GM12874 (cell line): ENCODE results near the gene COL17A1.
A peak's percentile ranks its signal among the peaks of the same experiment; 100 is the strongest.

ENCODE experiments used
- TF ChIP-seq, protein P1 (sequence below): IDR thresholded peaks from 2 replicates; pipeline ENCODE4 v1.5.1; 2011; ENCODE audit warnings: low read depth, mild to moderate bottlenecking, control low read depth, low read length, moderate library complexity; ENCODE audit not compliant: insufficient read depth

COL17A1 gene

DNA sequence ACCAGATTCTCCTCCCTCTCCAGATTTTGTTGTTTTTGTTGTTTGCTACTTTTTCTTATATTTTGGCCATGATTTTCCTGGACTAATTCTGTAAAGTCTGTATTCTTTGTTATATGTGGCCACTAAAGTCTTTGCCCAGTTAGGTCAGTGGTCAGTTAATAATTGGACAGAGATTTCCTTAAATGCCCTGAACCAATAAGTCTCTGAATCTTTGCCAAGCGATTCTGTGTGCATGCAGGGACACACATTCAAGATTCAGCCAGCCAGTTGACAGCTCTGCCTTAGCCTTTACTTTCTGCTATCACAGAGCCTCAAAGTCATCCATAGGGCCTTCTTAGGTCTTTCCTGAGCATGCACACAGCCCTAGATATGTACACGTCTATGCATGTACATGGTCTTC lies 11.0 kb upstream of the COL17A1 start:
- TF ChIP-seq, protein P1, sequence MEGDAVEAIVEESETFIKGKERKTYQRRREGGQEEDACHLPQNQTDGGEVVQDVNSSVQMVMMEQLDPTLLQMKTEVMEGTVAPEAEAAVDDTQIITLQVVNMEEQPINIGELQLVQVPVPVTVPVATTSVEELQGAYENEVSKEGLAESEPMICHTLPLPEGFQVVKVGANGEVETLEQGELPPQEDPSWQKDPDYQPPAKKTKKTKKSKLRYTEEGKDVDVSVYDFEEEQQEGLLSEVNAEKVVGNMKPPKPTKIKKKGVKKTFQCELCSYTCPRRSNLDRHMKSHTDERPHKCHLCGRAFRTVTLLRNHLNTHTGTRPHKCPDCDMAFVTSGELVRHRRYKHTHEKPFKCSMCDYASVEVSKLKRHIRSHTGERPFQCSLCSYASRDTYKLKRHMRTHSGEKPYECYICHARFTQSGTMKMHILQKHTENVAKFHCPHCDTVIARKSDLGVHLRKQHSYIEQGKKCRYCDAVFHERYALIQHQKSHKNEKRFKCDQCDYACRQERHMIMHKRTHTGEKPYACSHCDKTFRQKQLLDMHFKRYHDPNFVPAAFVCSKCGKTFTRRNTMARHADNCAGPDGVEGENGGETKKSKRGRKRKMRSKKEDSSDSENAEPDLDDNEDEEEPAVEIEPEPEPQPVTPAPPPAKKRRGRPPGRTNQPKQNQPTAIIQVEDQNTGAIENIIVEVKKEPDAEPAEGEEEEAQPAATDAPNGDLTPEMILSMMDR = no peak

DNA sequence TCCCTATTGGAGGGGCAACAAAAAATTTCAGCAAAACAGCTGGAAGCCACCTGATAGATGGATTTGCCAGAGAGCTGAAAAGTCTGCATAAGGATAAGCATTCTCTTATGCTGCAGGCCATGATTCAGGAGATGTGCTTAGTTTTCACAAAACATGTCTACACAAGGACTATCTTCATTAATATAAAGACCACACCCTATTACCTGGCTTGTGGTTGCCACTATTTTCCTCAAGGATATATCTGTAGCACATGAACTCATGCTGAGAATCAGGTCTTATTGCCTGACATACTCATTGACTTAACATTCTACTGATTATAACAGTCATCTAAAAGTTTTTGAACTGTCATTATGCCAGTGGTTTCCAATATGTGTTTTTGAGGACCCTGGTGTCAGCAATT lies 7.1 kb upstream of the COL17A1 start:
- TF ChIP-seq, protein P1 = no peak

GRCh38 chr10:104090611-104091010 lies 4.9 kb upstream of the COL17A1 start:
- TF ChIP-seq, protein P1 = no peak

DNA sequence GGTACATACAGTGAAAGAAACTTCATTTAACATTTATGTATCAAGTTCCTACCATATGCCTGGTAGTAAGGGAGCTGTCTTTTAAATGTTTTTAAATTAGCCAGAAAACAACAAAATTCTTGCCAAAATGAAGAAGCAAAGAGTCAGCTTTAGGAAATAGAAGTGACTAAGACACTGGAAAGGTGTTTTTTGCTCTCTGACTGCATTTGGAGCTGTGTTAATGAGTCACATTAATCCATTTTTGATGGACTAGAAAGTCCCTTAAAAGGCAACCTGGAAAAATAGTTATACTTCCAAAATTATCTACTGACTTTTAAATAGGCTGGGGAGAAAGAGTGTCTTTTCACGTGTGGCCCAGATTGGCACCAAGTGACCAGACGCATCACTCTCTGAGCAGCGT lies 3.9 kb upstream of the COL17A1 start:
- TF ChIP-seq, protein P1 = no peak

GRCh38 chr10:104088239-104088638 lies 2.6 kb upstream of the COL17A1 start:
- TF ChIP-seq, protein P1 = no peak

DNA sequence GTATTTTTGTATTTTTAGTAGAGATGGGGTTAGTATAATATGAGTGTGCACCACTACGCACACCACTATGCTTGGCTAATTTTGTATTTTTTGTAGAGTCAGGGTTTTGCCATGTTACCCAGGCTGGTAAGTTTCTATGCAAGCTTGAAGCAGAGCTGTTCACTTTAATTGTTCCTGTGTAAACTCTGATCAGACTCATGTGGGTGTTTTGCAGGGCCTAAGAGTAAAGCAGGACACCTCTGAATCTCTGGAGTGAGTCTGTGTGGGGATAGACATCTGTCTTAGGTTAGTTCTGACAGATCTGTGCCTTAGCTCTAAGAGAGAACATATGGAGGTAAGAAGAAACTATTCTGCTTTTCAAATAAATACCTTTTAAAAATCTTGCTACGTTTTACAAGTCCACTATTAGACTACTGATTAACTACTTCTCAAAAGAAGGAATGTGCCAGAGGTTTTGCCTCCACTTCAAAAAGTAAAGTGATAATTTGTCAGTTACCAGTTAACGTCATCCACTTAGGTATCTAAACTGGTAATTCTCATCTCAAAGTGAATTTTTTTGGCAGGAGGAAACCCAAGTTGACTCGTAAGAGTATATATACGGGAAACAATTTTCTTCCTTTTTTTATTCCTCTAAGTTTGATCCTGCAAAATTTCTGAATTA lies 1.1 kb downstream of the COL17A1 start:
- TF ChIP-seq, protein P1 = no peak

DNA sequence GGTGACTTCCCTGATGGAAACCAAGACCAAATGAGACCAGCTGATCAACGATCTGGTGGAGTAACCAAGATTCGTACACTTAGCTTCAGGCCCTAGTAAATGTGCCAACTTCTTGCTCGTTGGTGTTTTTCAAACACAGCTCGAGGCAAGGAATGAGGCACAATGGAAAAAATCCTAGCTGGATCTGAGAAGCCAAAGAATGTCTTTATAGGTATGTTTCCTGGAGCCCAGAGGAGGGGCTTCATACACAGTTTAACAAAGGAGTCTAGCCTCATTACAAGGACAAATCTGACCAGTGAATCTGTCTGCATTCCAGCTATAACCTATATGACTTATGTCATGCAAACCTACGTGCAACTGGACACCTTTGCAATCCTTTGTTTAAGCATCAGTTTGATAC lies 3.7 kb downstream of the COL17A1 start:
- TF ChIP-seq, protein P1 = no peak

- TF ChIP-seq, protein P1 = peak; percentile 31; the same call in 1 of the 2 replicates
Measured at GRCh38 chr10:104080762-104081161, 4.9 kb downstream of the COL17A1 start.
